Measurements from ENCODE around the gene FOXD1. TPM values are rescaled to one million over a fixed set of nuclear protein-coding genes. Genes with fewer than 3 reads are reported as not detected.
"Not testable (repeated sequence)": the region's sequence is repeated elsewhere in the genome, so short reads cannot be mapped to it uniquely, and the experiment has no call there.

The FOXD1 gene
- 26.0 TPM for polyA plus RNA-seq (2013, experiment 1 of 2)
- polyA plus RNA-seq (2013, experiment 2 of 2) = 31.6 TPM

DNA sequence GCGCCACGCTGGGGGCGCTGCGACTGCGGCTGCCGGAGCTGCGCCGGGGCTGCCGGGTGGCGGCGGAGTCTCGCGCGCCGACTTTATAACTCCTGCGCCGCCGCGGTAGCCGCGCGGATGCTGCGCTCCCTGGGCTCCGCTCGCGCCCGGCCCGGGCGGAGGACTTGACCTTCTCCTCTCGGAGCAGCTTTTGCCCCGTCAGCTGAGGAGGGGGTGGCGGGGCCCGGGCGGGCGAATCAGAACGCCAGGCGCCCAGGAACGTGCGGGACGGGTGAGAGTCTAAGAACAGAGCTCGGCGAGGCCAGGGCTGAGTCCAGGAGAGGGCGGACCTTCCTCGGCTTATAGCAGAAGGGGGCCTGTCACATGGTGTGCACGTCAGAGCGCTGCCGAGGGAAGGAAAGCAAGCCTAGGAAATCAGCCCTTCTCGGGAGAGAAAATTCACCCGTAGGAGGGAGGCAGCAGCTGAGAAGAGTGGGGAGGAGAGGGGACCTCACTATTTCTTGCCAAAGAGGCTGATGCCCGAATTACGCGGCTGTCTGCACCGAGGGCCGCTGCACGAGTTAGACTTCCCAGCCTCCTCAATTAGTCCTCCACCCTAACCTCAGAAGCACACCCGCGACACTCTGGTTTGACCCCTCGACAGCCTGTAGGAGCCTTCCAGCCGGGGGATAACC lies at the start of gene FOXD1:
TSS of gene FOXD1 (minus strand) at position 315 of the 674 bp plus-strand sequence. CDS start 415 bp downstream, outside the sequence.
- Histone ChIP-seq H3K9me3 (ENCODE audit: control insufficient read depth, low read length) (no peaks in the 10 kb centered on the region), H3K4me1 (ENCODE audit: control insufficient read depth, insufficient read depth, low read length, poor library complexity, severe bottlenecking) (peaks cover 4% of the 10 kb centered on the region), H3K27ac (ENCODE audit: low read depth, low read length, severe bottlenecking) (peak within 1 kb of the TSS; percentile 36), H3K36me3 (ENCODE audit: control insufficient read depth, insufficient read depth, low read length) (peaks cover 6% of the 10 kb centered on the region), H3K4me3 (ENCODE audit: extremely low read depth, insufficient read depth, low read length, poor library complexity, severe bottlenecking) (peak within 1 kb of the TSS; percentile 55)
- 0 to 1% methylated on average over 51 to 52 of the region's 59 CpGs for WGBS, 2 experiments (ENCODE audit: insufficient coverage in 2 of 2)

DNA sequence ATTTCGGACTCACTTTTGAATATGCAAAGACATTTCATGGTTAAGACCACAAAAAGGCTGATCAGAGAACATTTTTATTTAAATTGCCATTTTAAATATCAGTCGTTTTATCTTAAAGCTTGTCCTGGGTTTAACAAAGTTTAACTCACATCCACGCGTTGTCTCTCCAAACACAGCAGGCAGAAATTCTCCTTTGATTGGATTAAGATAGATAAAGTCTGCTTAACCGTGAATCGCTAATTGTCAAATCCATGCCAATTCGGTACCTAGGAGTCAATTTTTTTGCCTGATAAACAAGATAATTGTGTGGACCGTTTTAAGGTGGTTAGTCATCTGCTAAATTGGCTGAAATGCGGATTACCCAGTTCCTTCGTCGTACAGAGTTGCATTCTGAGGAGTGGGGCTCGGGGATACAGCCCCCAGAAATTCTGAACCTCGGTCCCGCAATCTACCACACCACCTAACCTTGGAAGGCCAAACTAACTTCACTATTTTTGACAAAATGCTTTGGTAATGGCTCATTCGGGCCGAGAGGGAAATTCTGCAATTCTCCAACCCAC lies 49.0 kb upstream of the FOXD1 start:
- Histone ChIP-seq H3K36me3 (ENCODE audit: control insufficient read depth, insufficient read depth, low read length) (peaks cover 22% of the 10 kb centered on the region), H3K4me3 (ENCODE audit: extremely low read depth, insufficient read depth, low read length, poor library complexity, severe bottlenecking) (peak overlapping the region; percentile 92), H3K9me3 (ENCODE audit: control insufficient read depth, low read length) (no peaks in the 10 kb centered on the region), H3K4me1 (ENCODE audit: control insufficient read depth, insufficient read depth, low read length, poor library complexity, severe bottlenecking) (no peaks in the 10 kb centered on the region), H3K27ac (ENCODE audit: low read depth, low read length, severe bottlenecking) (peak overlapping the region; percentile 89)
- WGBS, 2 experiments (ENCODE audit: insufficient coverage in 2 of 2) = 23 to 53% methylated on average over 4 to 7 of the region's 16 CpGs

DNA sequence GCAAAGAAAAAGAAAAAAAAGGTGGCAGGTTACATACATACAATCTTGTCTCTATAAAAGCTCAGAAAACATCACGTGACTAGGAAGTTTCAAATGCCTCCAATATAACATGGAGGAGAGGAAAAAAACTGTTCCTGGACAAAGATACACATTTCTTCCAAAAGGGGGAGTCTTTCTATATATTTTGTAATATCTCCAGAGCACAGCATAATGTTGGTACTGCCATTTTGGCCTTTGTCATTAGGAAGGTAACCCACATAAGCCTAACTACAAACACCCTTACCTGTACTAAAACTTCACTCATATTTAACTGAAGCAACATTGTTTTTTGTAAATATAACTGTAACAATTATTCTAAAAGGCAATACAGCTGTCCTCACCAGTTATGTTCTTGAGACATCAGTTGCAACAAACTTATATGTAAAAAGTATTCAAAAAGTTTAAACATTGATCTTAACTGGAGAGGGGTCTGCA lies 48.4 kb upstream of the FOXD1 start:
- no peaks in the 10 kb centered on the region for H3K9me3 ChIP-seq (ENCODE audit: control insufficient read depth, low read length)
- no peaks in the 10 kb centered on the region for H3K4me1 ChIP-seq (ENCODE audit: control insufficient read depth, insufficient read depth, low read length, poor library complexity, severe bottlenecking)
- H3K27ac ChIP-seq (ENCODE audit: low read depth, low read length, severe bottlenecking) = peak overlapping the region; percentile 89
- H3K4me3 ChIP-seq (ENCODE audit: extremely low read depth, insufficient read depth, low read length, poor library complexity, severe bottlenecking) = peak overlapping the region; percentile 92
- WGBS, 2 experiments (ENCODE audit: insufficient coverage in 2 of 2) = no CpG with 5 or more reads among the region's 1 CpG
- H3K36me3 ChIP-seq (ENCODE audit: control insufficient read depth, insufficient read depth, low read length) = peaks cover 17% of the 10 kb centered on the region

DNA sequence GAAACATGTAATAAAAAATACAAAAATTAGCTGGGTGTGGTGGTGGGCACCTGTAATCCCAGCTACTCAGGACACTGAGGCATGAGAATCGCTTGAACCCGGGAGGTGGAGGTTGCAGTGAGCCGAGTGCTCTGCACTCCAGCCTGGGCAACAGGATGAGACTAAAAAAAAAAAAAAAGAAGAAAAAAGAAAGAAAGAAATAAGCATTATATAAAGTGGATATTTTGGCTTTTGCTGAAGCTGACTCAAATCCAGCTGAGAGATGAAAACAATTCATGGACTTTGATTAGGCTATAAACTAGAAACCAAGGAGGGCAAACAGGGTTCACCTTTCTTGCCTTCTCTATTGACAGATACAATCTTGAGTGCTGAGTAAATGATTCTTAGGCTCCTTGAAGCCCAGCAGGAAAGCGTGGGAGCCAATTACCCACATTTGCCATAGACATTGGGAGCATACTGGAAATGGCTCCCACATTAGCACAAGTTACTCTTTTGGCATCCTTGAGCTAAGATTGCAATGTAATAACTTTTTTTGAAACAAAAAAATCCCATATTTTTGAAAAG lies 47.3 kb upstream of the FOXD1 start:
- Histone ChIP-seq H3K27ac (ENCODE audit: low read depth, low read length, severe bottlenecking) (no peak overlapping the region), H3K36me3 (ENCODE audit: control insufficient read depth, insufficient read depth, low read length) (peaks cover 5% of the 10 kb centered on the region), H3K4me1 (ENCODE audit: control insufficient read depth, insufficient read depth, low read length, poor library complexity, severe bottlenecking) (no peaks in the 10 kb centered on the region), H3K4me3 (ENCODE audit: extremely low read depth, insufficient read depth, low read length, poor library complexity, severe bottlenecking) (no peak overlapping the region), H3K9me3 (ENCODE audit: control insufficient read depth, low read length) (no peaks in the 10 kb centered on the region)
- 94 to 100% methylated on average over 2 to 4 of the region's 4 CpGs for WGBS, 2 experiments (ENCODE audit: insufficient coverage in 2 of 2)

DNA sequence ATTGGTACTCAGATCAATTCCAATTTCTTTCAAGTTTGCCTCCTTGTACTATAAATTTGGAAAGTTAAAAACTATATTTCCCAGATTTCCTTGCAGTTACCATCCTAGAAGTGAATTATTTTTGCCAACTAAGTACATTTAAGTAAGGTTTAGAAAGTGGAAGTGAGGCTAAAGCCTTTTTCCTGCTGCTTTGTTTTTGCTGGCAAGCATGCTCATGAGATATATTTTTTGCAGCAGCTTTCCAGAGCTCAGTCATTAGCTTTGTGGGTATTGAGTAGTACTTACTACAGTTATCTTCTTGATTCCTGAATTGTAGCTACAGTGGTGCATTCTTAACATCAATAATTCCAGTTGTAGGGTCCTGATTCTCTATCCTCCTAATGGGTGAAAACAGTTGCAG lies 46.1 kb upstream of the FOXD1 start:
- Histone ChIP-seq H3K4me3 (ENCODE audit: extremely low read depth, insufficient read depth, low read length, poor library complexity, severe bottlenecking) (no peak overlapping the region), H3K36me3 (ENCODE audit: control insufficient read depth, insufficient read depth, low read length) (peaks cover 4% of the 10 kb centered on the region), H3K4me1 (ENCODE audit: control insufficient read depth, insufficient read depth, low read length, poor library complexity, severe bottlenecking) (no peaks in the 10 kb centered on the region), H3K9me3 (ENCODE audit: control insufficient read depth, low read length) (no peaks in the 10 kb centered on the region), H3K27ac (ENCODE audit: low read depth, low read length, severe bottlenecking) (no peak overlapping the region)

DNA sequence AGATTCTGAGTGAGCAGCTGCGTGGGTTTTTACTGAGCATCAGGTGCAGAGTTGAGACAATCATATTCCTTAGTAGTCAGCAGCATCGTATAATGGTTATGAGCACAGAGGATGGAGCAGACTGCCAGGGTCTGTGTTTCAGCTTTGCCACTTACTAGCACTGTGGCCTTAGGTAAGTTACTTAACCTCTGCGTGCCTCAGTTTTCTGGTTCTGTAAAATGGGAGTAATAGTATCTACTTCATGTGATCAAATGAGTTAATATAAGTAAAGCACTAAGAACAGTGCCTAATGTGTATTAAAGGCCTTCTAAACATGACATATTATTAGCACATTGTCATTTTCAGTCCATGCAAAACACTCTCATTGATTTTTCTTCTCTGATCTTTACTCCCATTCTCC lies 44.8 kb upstream of the FOXD1 start:
- 87 to 88% methylated on average over 2 of the region's 3 CpGs for WGBS, 2 experiments (ENCODE audit: insufficient coverage in 2 of 2)
- Histone ChIP-seq H3K9me3 (ENCODE audit: control insufficient read depth, low read length) (no peaks in the 10 kb centered on the region), H3K4me3 (ENCODE audit: extremely low read depth, insufficient read depth, low read length, poor library complexity, severe bottlenecking) (no peak overlapping the region), H3K36me3 (ENCODE audit: control insufficient read depth, insufficient read depth, low read length) (no peaks in the 10 kb centered on the region), H3K27ac (ENCODE audit: low read depth, low read length, severe bottlenecking) (no peak overlapping the region), H3K4me1 (ENCODE audit: control insufficient read depth, insufficient read depth, low read length, poor library complexity, severe bottlenecking) (no peaks in the 10 kb centered on the region)

DNA sequence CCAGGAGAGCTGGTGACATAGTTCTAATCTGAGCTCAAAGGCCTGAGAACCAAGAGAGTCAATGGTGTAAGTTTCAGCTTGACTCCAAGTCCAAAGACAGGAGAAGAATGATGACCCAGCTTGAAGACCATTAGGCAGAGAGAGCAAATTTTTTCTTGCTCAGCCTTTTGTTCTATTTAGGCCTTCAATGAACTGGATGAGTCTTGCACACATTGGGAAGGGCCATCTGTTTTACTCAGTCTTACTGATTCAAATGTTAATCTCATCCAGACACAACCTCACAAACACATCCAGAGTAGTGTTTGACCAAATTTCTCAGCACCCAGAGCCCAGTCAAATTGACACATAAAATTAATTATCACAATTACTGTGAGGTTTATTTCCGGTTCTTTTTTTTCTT lies 42.6 kb upstream of the FOXD1 start:
- no peak overlapping the region for H3K27ac ChIP-seq (ENCODE audit: low read depth, low read length, severe bottlenecking)
- no peaks in the 10 kb centered on the region for H3K36me3 ChIP-seq (ENCODE audit: control insufficient read depth, insufficient read depth, low read length)
- no peak overlapping the region for H3K4me3 ChIP-seq (ENCODE audit: extremely low read depth, insufficient read depth, low read length, poor library complexity, severe bottlenecking)
- no peaks in the 10 kb centered on the region for H3K9me3 ChIP-seq (ENCODE audit: control insufficient read depth, low read length)
- H3K4me1 ChIP-seq (ENCODE audit: control insufficient read depth, insufficient read depth, low read length, poor library complexity, severe bottlenecking) = peaks cover 4% of the 10 kb centered on the region
- 100% methylated on average over 1 of the region's 1 CpG; no CpG with 5 or more reads in 1 of the 2 experiments for WGBS, 2 experiments (ENCODE audit: insufficient coverage in 2 of 2)

DNA sequence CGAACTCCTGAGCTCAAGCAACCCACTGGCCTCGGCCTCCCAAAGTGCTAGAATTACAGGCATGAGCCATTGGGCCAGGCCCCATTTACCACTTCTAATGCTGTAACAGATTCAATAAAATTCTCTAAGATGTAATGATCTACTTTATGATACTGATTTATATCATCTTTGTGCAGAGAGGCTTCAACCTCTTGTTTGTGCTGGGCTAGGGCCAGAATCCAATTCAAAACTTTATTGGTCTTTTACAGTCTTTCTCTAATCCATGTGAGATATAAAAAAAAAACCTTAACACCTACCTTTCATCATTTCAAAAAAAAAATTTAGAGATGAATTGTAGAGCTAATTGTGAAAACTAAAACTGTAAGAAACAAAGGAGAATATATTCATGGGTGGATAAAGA lies 41.5 kb upstream of the FOXD1 start:
- WGBS, 2 experiments (ENCODE audit: insufficient coverage in 2 of 2) = 79 to 100% methylated on average over 2 of the region's 2 CpGs

DNA sequence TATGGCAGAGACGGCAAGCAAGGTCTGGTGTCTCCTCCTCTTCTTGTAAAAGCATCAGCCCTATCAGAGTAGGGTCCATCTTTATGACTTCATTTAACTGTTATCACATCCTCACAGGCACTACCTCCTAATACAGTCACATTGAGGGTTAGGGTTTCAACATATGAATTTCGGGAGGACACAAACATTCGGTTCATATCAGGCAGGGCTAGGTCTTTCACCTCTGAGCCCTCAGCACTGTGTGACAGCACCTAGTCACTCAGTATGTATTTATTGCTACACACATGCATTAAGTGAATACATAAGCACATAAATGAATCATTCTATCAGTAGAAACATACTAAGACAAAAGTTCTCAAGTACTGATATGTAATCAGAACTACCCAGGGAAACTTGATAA lies 40.2 kb upstream of the FOXD1 start:
- 88 to 96% methylated on average over 3 of the region's 3 CpGs for WGBS, 2 experiments (ENCODE audit: insufficient coverage in 2 of 2)
- Histone ChIP-seq H3K36me3 (ENCODE audit: control insufficient read depth, insufficient read depth, low read length) (no peaks in the 10 kb centered on the region), H3K4me3 (ENCODE audit: extremely low read depth, insufficient read depth, low read length, poor library complexity, severe bottlenecking) (no peak overlapping the region), H3K9me3 (ENCODE audit: control insufficient read depth, low read length) (no peaks in the 10 kb centered on the region), H3K27ac (ENCODE audit: low read depth, low read length, severe bottlenecking) (no peak overlapping the region), H3K4me1 (ENCODE audit: control insufficient read depth, insufficient read depth, low read length, poor library complexity, severe bottlenecking) (peaks cover 4% of the 10 kb centered on the region)

More for the DNA sequence above, 41.5 kb upstream of the FOXD1 start:
- peaks cover 4% of the 10 kb centered on the region for H3K4me1 ChIP-seq (ENCODE audit: control insufficient read depth, insufficient read depth, low read length, poor library complexity, severe bottlenecking)
- no peak overlapping the region for H3K4me3 ChIP-seq (ENCODE audit: extremely low read depth, insufficient read depth, low read length, poor library complexity, severe bottlenecking)
- no peak overlapping the region for H3K27ac ChIP-seq (ENCODE audit: low read depth, low read length, severe bottlenecking)
- H3K36me3 ChIP-seq (ENCODE audit: control insufficient read depth, insufficient read depth, low read length) = no peaks in the 10 kb centered on the region
- no peaks in the 10 kb centered on the region for H3K9me3 ChIP-seq (ENCODE audit: control insufficient read depth, low read length)

DNA sequence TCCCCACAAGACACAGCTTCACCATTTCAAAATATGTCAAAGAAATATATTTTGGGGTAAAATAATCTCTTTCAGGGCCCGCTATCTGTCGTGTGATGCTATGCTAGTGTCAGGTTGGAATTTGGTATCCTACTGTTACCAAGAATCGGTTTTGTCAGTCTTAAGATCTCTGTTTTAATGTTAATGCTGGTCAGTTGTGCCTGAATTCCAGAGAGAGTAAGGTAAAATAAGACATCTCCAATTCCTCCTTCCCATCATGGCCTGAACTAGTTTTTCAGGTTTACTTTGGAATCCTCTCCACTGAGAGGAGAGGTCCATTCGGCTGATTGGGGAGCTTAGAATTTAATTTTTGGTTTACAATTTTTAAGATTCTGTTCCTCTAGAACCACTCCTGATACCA lies 39.2 kb upstream of the FOXD1 start:
- Histone ChIP-seq H3K4me3 (ENCODE audit: extremely low read depth, insufficient read depth, low read length, poor library complexity, severe bottlenecking) (no peak overlapping the region), H3K27ac (ENCODE audit: low read depth, low read length, severe bottlenecking) (no peak overlapping the region), H3K4me1 (ENCODE audit: control insufficient read depth, insufficient read depth, low read length, poor library complexity, severe bottlenecking) (peaks cover 12% of the 10 kb centered on the region), H3K36me3 (ENCODE audit: control insufficient read depth, insufficient read depth, low read length) (no peaks in the 10 kb centered on the region), H3K9me3 (ENCODE audit: control insufficient read depth, low read length) (no peaks in the 10 kb centered on the region)
- WGBS, 2 experiments (ENCODE audit: insufficient coverage in 2 of 2) = 51 to 59% methylated on average over 3 of the region's 4 CpGs

DNA sequence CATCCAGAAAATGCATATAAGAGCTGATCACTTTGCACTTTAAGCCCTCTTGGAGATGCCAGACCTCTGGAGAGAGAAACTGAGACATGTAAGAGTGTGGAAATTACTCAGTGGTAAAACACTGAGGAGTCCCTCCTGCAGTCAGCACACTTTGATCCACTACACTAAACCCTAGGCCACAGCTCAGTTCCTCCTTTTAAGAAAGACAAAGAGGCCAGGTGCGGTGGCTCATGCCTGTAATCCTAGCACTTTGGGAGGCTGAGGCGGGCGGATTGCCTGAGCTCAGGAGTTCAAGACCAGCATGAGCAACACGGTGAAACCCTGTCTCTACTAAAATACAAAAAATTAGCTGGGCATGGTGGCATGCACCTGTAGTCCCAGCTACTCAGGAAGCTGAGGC lies 38.7 kb upstream of the FOXD1 start:
- peaks cover 17% of the 10 kb centered on the region for H3K4me1 ChIP-seq (ENCODE audit: control insufficient read depth, insufficient read depth, low read length, poor library complexity, severe bottlenecking)

More for the DNA sequence above, 38.7 kb upstream of the FOXD1 start:
- H3K27ac ChIP-seq (ENCODE audit: low read depth, low read length, severe bottlenecking); H3K9me3 ChIP-seq (ENCODE audit: control insufficient read depth, low read length); H3K4me3 ChIP-seq (ENCODE audit: extremely low read depth, insufficient read depth, low read length, poor library complexity, severe bottlenecking); H3K36me3 ChIP-seq (ENCODE audit: control insufficient read depth, insufficient read depth, low read length): not testable (repeated sequence)
- 21 to 43% methylated on average over 1 to 2 of the region's 4 CpGs for WGBS, 2 experiments (ENCODE audit: insufficient coverage in 2 of 2)
